ENCODE measurements around the gene SPACA6. TPM values are rescaled to one million over a fixed set of nuclear protein-coding genes. Genes with fewer than 3 reads are reported as not detected.

SPACA6 gene
- total and polyA plus RNA-seq, 4 experiments from 2014 or later, result 2.5 to 11.0 (median 6.5) TPM

- intact Hi-C loops (cut with micrococcal nuclease), result no loop called here
- Mint-ChIP-seq H3K27me3 (peaks cover 2 to 3% of the 10 kb centered on the region in 2 donors), H3K9me3 (no peaks in the 10 kb centered on the region), H3K4me1 (peaks cover 21 to 59% (median 35%) of the 10 kb centered on the region in 4 donors), H3K36me3 (peaks cover 24% of the 10 kb centered on the region in 2 donors), H3K4me3 (peak overlapping the region; percentile 41 to 93 (median 68)), H3K27ac (peak overlapping the region in 5 of 7 donors; percentile 56 to 92 (median 75))
- H3K4me3 ChIP-seq (ENCODE audit: low read length in 2 of 2), result no peak overlapping the region
- peaks cover 7% of the 10 kb centered on the region for H3K36me3 ChIP-seq (ENCODE audit: insufficient read depth, low read length)
- DNase-seq, result no peak
- ChIA-PET POLR2A (ENCODE audit: partially characterized antibody) (no interaction called here), CTCF (ENCODE audit: partially characterized antibody) (interaction anchor here (1.5 kb wide), 1 partner anchor 72 kb away, joined by 3 read pairs; no protein-coding TSS in a partner anchor)
- no peak overlapping the region for H3K27ac ChIP-seq (ENCODE audit: low read depth, low read length)
- H3K4me1 ChIP-seq (ENCODE audit: insufficient read depth, low read length), result peaks cover 28% of the 10 kb centered on the region
- no peaks in the 10 kb centered on the region for H3K27me3 ChIP-seq (ENCODE audit: insufficient read depth, low read length)
- H3K9me3 ChIP-seq (ENCODE audit: control insufficient read depth in 1 of 2, low read length in 2 of 2), result no peaks in the 10 kb centered on the region
These were observed 13.2 kb downstream of the SPACA6 start for GRCh38 chr19:51706296-51706695.

GRCh38 chr19:51706885-51707284, 13.8 kb downstream of the SPACA6 start:
- no peak overlapping the region for H3K27ac Mint-ChIP-seq

DNA sequence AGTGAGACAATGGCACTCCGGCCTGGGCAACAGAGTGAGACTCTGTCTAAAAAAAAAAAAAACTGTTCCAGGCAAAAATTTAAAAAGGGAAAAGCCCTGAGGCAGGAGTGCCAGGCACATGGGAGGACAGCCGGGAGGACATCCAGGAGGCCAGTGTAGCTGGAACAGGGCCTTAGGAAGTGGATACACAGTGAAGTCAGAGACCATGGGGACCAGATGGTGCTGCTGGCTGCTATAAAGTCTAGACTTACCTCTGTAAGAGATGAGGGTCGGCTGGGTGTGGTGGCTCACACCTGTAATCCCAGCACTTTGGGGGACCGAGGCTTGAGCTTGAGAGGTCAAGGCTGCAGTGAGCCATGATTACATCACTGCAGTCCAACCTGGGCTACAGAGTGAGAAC, 15.7 kb downstream of the SPACA6 start:
- intact Hi-C loops (cut with micrococcal nuclease), result no loop called here
- Histone ChIP-seq H3K27me3 (ENCODE audit: insufficient read depth, low read length) (no peaks in the 10 kb centered on the region), H3K4me3 (ENCODE audit: low read length in 2 of 2) (no peak overlapping the region), H3K4me1 (ENCODE audit: insufficient read depth, low read length) (peaks cover 12% of the 10 kb centered on the region), H3K36me3 (ENCODE audit: insufficient read depth, low read length) (peaks cover 7% of the 10 kb centered on the region), H3K9me3 (ENCODE audit: control insufficient read depth in 1 of 2, low read length in 2 of 2) (no peaks in the 10 kb centered on the region), H3K27ac (ENCODE audit: low read depth, low read length) (no peak overlapping the region)
- peaks cover 12 to 34% (median 22%) of the 10 kb centered on the region in 4 donors for H3K4me1 Mint-ChIP-seq
- peaks cover 22 to 28% of the 10 kb centered on the region in 2 donors for H3K36me3 Mint-ChIP-seq
- H3K27ac Mint-ChIP-seq, result peak overlapping the region in 1 of 7 donors; percentile 17
- H3K4me3 Mint-ChIP-seq, result no peak overlapping the region
- no peak for DNase-seq
- ChIA-PET CTCF (ENCODE audit: partially characterized antibody) (no interaction called here), POLR2A (ENCODE audit: partially characterized antibody) (no interaction called here)
- H3K9me3 Mint-ChIP-seq, result no peaks in the 10 kb centered on the region
- peaks cover 3 to 4% of the 10 kb centered on the region in 2 donors for H3K27me3 Mint-ChIP-seq

More at GRCh38 chr19:51706885-51707284, 13.8 kb downstream of the SPACA6 start:
- CTCF ChIA-PET (ENCODE audit: partially characterized antibody), result interaction anchor here (0.9 to 1.5 kb wide), 2 partner anchors 50 to 71 kb away, joined by 3 read pairs; no protein-coding TSS in a partner anchor
- peaks cover 3 to 4% of the 10 kb centered on the region in 2 donors for H3K27me3 Mint-ChIP-seq
- H3K36me3 ChIP-seq (ENCODE audit: insufficient read depth, low read length), result peaks cover 7% of the 10 kb centered on the region
- no peak for DNase-seq
- peaks cover 24 to 28% of the 10 kb centered on the region in 2 donors for H3K36me3 Mint-ChIP-seq
- no peak overlapping the region for H3K27ac ChIP-seq (ENCODE audit: low read depth, low read length)
- intact Hi-C loops (cut with micrococcal nuclease), result no loop called here
- H3K9me3 Mint-ChIP-seq, result no peaks in the 10 kb centered on the region
- H3K4me3 Mint-ChIP-seq, result no peak overlapping the region
- H3K4me3 ChIP-seq (ENCODE audit: low read length in 2 of 2), result no peak overlapping the region
- POLR2A ChIA-PET (ENCODE audit: partially characterized antibody), result no interaction called here
- peaks cover 20 to 53% (median 35%) of the 10 kb centered on the region in 4 donors for H3K4me1 Mint-ChIP-seq
- no peaks in the 10 kb centered on the region for H3K27me3 ChIP-seq (ENCODE audit: insufficient read depth, low read length)
- H3K9me3 ChIP-seq (ENCODE audit: control insufficient read depth in 1 of 2, low read length in 2 of 2), result no peaks in the 10 kb centered on the region
- peaks cover 28% of the 10 kb centered on the region for H3K4me1 ChIP-seq (ENCODE audit: insufficient read depth, low read length)

- intact Hi-C loops (cut with micrococcal nuclease), result no loop called here
These were observed 16.4 kb downstream of the SPACA6 start for GRCh38 chr19:51709575-51709974.

DNA sequence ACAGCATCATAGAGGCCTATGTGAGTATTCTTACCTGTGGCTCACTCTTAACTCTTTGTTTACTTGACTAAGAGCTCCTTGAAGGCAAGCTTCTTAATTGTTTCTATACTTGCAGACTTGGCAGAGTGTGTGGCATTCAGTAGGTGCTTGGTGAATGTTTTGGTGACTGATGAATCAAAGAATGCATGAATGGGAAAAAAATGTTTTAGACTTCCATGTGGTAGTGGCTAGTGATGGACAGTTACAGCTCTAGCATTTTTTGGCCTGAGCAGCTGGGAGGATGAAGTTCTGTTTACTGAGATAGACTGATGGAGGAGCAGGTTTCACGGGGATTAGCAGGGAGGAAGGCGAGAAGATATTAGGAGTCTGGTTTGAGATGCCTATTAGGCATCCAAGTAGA, 17.0 kb downstream of the SPACA6 start:
- ChIA-PET CTCF (ENCODE audit: partially characterized antibody) (interaction anchor here (1.1 kb wide), 1 partner anchor 48 kb away, joined by 3 read pairs; no protein-coding TSS in a partner anchor), POLR2A (ENCODE audit: partially characterized antibody) (no interaction called here)
- H3K4me3 Mint-ChIP-seq, result no peak overlapping the region
- peaks cover 15 to 27% of the 10 kb centered on the region in 2 donors for H3K36me3 Mint-ChIP-seq
- intact Hi-C loops (cut with micrococcal nuclease), result no loop called here
- Histone ChIP-seq H3K9me3 (ENCODE audit: control insufficient read depth in 1 of 2, low read length in 2 of 2) (no peaks in the 10 kb centered on the region), H3K4me1 (ENCODE audit: insufficient read depth, low read length) (peaks cover 3% of the 10 kb centered on the region), H3K27ac (ENCODE audit: low read depth, low read length) (no peak overlapping the region), H3K4me3 (ENCODE audit: low read length in 2 of 2) (no peak overlapping the region), H3K27me3 (ENCODE audit: insufficient read depth, low read length) (no peaks in the 10 kb centered on the region), H3K36me3 (ENCODE audit: insufficient read depth, low read length) (peaks cover 7% of the 10 kb centered on the region)
- H3K4me1 Mint-ChIP-seq, result peaks cover 10 to 27% (median 15%) of the 10 kb centered on the region in 4 donors
- no peak overlapping the region for H3K27ac Mint-ChIP-seq
- H3K9me3 Mint-ChIP-seq, result peaks cover 0 to 1% (median 0%) of the 10 kb centered on the region in 8 donors
- no peak for DNase-seq
- peaks cover 3 to 4% of the 10 kb centered on the region in 2 donors for H3K27me3 Mint-ChIP-seq

More at GRCh38 chr19:51709575-51709974, 16.4 kb downstream of the SPACA6 start:
- peaks cover 3 to 4% of the 10 kb centered on the region in 2 donors for H3K27me3 Mint-ChIP-seq
- H3K4me1 Mint-ChIP-seq, result peaks cover 12 to 29% (median 19%) of the 10 kb centered on the region in 4 donors
- peaks cover 18 to 28% of the 10 kb centered on the region in 2 donors for H3K36me3 Mint-ChIP-seq
- H3K4me3 Mint-ChIP-seq, result peak overlapping the region in 1 of 8 donors; percentile 52
- no peak overlapping the region for H3K27ac Mint-ChIP-seq
- DNase-seq, result no peak
- Histone ChIP-seq H3K27me3 (ENCODE audit: insufficient read depth, low read length) (no peaks in the 10 kb centered on the region), H3K4me1 (ENCODE audit: insufficient read depth, low read length) (peaks cover 9% of the 10 kb centered on the region), H3K9me3 (ENCODE audit: control insufficient read depth in 1 of 2, low read length in 2 of 2) (no peaks in the 10 kb centered on the region), H3K4me3 (ENCODE audit: low read length in 2 of 2) (no peak overlapping the region), H3K27ac (ENCODE audit: low read depth, low read length) (no peak overlapping the region), H3K36me3 (ENCODE audit: insufficient read depth, low read length) (peaks cover 7% of the 10 kb centered on the region)
- no peaks in the 10 kb centered on the region for H3K9me3 Mint-ChIP-seq
- ChIA-PET POLR2A (ENCODE audit: partially characterized antibody) (no interaction called here), CTCF (ENCODE audit: partially characterized antibody) (no interaction called here)

DNA sequence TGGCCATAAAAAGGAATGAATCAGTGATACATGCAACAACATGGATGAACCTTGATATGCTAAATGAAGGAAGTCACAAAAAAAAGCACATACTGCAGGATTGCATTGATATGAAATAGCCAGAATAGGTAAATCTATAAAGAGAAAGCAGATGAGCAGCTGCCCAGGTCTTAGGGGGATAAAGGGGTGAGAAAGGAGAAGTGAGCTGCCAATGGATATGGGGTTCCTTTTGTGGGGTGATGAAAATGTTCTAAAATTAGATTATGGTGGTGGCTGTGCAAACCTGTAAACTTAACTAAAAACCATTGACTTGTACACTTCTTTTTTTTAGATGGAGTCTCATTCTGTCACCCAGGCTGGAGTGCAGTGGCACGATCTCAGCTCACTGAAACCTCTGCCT, 18.6 kb downstream of the SPACA6 start:
- ChIA-PET CTCF (ENCODE audit: partially characterized antibody) (no interaction called here), POLR2A (ENCODE audit: partially characterized antibody) (no interaction called here)

DNA sequence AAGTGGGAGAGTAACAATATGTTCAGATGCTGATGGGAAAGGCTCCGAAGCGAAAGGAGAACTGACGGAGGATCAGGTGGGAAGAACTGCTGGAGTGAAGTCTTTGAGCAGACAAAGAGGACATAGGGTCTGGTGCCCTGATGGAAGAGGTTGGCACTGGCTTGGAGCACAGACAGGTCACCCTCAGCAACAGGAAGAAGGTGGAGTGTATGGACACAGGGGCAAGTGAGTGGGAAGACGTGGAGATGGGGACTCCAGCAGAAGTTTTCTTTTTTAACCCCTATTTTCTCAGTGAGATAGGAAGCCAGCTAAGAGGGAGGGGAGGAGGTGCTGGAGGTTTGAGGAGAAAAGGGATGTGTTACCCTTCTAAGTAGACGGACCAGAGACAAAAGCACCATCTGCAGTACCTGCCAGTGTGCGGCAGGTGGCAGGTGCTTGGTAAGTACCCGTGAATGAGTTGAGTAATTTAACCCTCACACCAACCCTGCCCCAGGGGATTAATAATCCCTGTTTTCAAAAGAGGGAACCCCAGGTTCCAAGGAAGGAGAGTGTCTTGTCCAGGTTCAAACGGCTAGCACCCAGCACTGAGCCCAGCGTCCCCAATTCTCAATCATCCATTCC, 19.4 kb downstream of the SPACA6 start:
- Histone ChIP-seq H3K27me3 (ENCODE audit: insufficient read depth, low read length) (no peaks in the 10 kb centered on the region), H3K9me3 (ENCODE audit: control insufficient read depth in 1 of 2, low read length in 2 of 2) (no peaks in the 10 kb centered on the region), H3K36me3 (ENCODE audit: insufficient read depth, low read length) (no peaks in the 10 kb centered on the region), H3K4me1 (ENCODE audit: insufficient read depth, low read length) (no peaks in the 10 kb centered on the region), H3K27ac (ENCODE audit: low read depth, low read length) (no peak overlapping the region), H3K4me3 (ENCODE audit: low read length in 2 of 2) (no peak overlapping the region)
- Mint-ChIP-seq H3K9me3 (peaks cover 0 to 9% (median 0%) of the 10 kb centered on the region in 8 donors), H3K27me3 (peaks cover 8 to 9% of the 10 kb centered on the region in 2 donors), H3K4me3 (no peak overlapping the region), H3K36me3 (peaks cover under 1 to 9% of the 10 kb centered on the region in 2 donors), H3K4me1 (peaks cover 0 to 11% (median 5%) of the 10 kb centered on the region in 4 donors), H3K27ac (no peak overlapping the region)
- no peak for DNase-seq
- CTCF ChIA-PET (ENCODE audit: partially characterized antibody), result no interaction called here
- intact Hi-C loops (cut with micrococcal nuclease), result no loop called here
- POLR2A ChIA-PET (ENCODE audit: partially characterized antibody), result no interaction called here

More for the DNA sequence above, 18.6 kb downstream of the SPACA6 start:
- no peaks in the 10 kb centered on the region for H3K4me1 ChIP-seq (ENCODE audit: insufficient read depth, low read length)
- H3K27ac ChIP-seq (ENCODE audit: low read depth, low read length), result no peak overlapping the region
- peaks cover 6 to 15% of the 10 kb centered on the region in 2 donors for H3K36me3 Mint-ChIP-seq
- H3K4me3 Mint-ChIP-seq, result peak overlapping the region in 1 of 8 donors; percentile 42
- no peak for DNase-seq
- no peaks in the 10 kb centered on the region for H3K27me3 ChIP-seq (ENCODE audit: insufficient read depth, low read length)
- peaks cover 0 to 9% (median 0%) of the 10 kb centered on the region in 8 donors for H3K9me3 Mint-ChIP-seq
- intact Hi-C loops (cut with micrococcal nuclease), result no loop called here
- H3K9me3 ChIP-seq (ENCODE audit: control insufficient read depth in 1 of 2, low read length in 2 of 2), result no peaks in the 10 kb centered on the region
- H3K4me3 ChIP-seq (ENCODE audit: low read length in 2 of 2), result no peak overlapping the region
- peaks cover 6 to 9% of the 10 kb centered on the region in 2 donors for H3K27me3 Mint-ChIP-seq
- no peak overlapping the region for H3K27ac Mint-ChIP-seq
- H3K4me1 Mint-ChIP-seq, result peaks cover 0 to 15% (median 5%) of the 10 kb centered on the region in 4 donors
- no peaks in the 10 kb centered on the region for H3K36me3 ChIP-seq (ENCODE audit: insufficient read depth, low read length)
